Mucosa of rectum (tissue), 2 donors: Measurements from ENCODE around the gene VPREB3.

Source experiments
- H3K27ac ChIP-seq, 2 donors: one replicate each; pipeline ENCODE4 v1.7.0; 2013; ENCODE audit warnings: inconsistent platforms in 2 of 2, low read depth in 2 of 2, low read length in 2 of 2
- H3K27me3 ChIP-seq, 2 donors: one replicate each; pipeline ENCODE4 v1.7.0; 2013; ENCODE audit warnings: low read length in 2 of 2; ENCODE audit not compliant: control insufficient read depth in 2 of 2, insufficient read depth in 2 of 2
- H3K36me3 ChIP-seq, 2 donors: one replicate each; pipeline ENCODE4 v1.7.0; 2013; ENCODE audit warnings: low read length in 2 of 2; ENCODE audit not compliant: control insufficient read depth in 2 of 2, insufficient read depth in 2 of 2
- H3K4me1 ChIP-seq, 2 donors: one replicate each; pipeline ENCODE4 v1.7.0; 2013; ENCODE audit warnings: low read length in 2 of 2, mild to moderate bottlenecking in 1 of 2; ENCODE audit not compliant: control insufficient read depth in 2 of 2, insufficient read depth in 2 of 2
- H3K4me3 ChIP-seq, 2 donors: one replicate each; pipeline ENCODE4 v1.7.0; 2013; ENCODE audit warnings: low read length in 2 of 2
- H3K9ac ChIP-seq, 2 donors: one replicate each; pipeline ENCODE4 v1.7.0; 2013; ENCODE audit warnings: low read length in 2 of 2, low read depth in 1 of 2, mild to moderate bottlenecking in 1 of 2
- H3K9me3 ChIP-seq, 2 donors: one replicate each; pipeline ENCODE4 v1.7.0; 2013; ENCODE audit warnings: low read length in 2 of 2; ENCODE audit not compliant: control insufficient read depth in 2 of 2
- donor health status: healthy.
- donor health status: Normal muscosa, but diverticular disease.

VPREB3 gene

GRCh38 chr22:23790819-23791737, 36.9 kb upstream of the VPREB3 start:
- peaks cover 27 to 37% of the 10 kb centered on the region in 2 donors for H3K36me3 ChIP-seq
- peaks cover 11 to 19% of the 10 kb centered on the region in 2 donors for H3K4me1 ChIP-seq
- no peak overlapping the region for H3K9ac ChIP-seq
- H3K9me3 ChIP-seq = no peaks in the 10 kb centered on the region
- no peak overlapping the region for H3K4me3 ChIP-seq
- H3K27ac ChIP-seq = no peak overlapping the region
- H3K27me3 ChIP-seq = no peaks in the 10 kb centered on the region

DNA sequence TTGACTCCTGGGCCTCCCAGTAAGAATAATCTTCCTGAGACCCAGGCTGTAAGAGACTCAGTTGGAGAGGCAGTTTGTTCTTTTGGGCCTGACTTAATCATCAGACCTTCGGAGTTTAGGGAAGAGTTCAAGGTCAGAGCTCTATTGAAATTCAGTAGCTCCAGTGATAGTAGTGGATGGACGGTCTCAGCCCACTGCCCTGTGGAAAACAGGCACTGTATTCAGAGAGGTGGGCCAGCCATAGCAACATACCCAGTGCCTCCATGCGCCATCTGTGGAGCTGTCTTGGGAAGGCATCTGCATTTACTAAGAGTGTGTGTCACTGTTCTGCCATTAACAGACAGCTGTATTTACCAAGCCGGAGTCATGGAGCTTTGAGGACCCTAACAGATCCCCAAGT, 35.4 kb upstream of the VPREB3 start:
- no peaks in the 10 kb centered on the region for H3K9me3 ChIP-seq
- no peak overlapping the region for H3K4me3 ChIP-seq
- no peaks in the 10 kb centered on the region for H3K27me3 ChIP-seq
- H3K27ac ChIP-seq = no peak overlapping the region
- H3K4me1 ChIP-seq = peaks cover 11 to 19% of the 10 kb centered on the region in 2 donors
- peaks cover 24 to 31% of the 10 kb centered on the region in 2 donors for H3K36me3 ChIP-seq
- no peak overlapping the region for H3K9ac ChIP-seq

GRCh38 chr22:23789121-23789520, 34.9 kb upstream of the VPREB3 start:
- Histone ChIP-seq H3K9ac (no peak overlapping the region), H3K27me3 (no peaks in the 10 kb centered on the region), H3K4me3 (no peak overlapping the region), H3K4me1 (peaks cover 15 to 23% of the 10 kb centered on the region in 2 donors), H3K27ac (no peak overlapping the region), H3K36me3 (peaks cover 19 to 26% of the 10 kb centered on the region in 2 donors), H3K9me3 (no peaks in the 10 kb centered on the region)

DNA sequence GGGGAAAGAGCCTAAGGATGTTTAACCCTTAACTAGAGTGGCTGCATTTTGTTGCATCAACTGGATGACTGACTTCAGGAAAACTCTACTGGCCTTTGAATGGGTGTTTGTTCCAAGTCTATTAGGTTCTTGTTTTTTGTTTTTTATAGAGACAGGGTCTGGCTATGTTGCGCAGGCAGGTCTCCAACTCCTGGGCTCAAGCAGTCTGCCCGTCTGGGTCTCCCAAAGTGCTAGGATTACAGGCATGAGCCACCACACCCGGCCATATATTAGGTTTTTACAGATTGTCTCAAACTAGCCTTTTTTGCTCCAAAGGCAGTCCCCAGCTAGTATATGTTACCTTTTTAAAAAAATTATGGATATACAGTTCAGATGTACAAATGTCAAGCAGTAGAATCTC, 33.7 kb upstream of the VPREB3 start:
- H3K9ac ChIP-seq = peak overlapping the region; percentile 71 to 97
- H3K36me3 ChIP-seq = peaks cover 12 to 20% of the 10 kb centered on the region in 2 donors
- no peaks in the 10 kb centered on the region for H3K9me3 ChIP-seq
- peak overlapping the region; percentile 91 to 92 for H3K4me3 ChIP-seq
- peaks cover 21 to 33% of the 10 kb centered on the region in 2 donors for H3K4me1 ChIP-seq
- no peaks in the 10 kb centered on the region for H3K27me3 ChIP-seq
- H3K27ac ChIP-seq = no peak overlapping the region

DNA sequence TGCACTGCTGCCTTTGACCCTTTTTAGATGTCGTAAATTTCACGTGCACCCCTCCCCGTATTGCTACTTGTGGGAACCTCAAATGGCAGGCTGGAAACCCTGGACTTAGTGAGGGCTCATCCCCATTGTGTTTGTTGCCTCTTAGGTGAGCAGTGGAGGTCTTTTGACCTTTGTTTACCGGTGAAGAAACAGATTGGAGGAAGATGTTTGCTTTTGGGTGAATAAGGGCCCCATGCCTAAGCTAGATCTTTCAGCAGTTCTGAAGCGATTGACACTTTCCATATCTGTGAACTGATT, 33.3 kb upstream of the VPREB3 start:
- Histone ChIP-seq H3K4me1 (peaks cover 21 to 33% of the 10 kb centered on the region in 2 donors), H3K4me3 (peak overlapping the region; percentile 91 to 92), H3K27me3 (no peaks in the 10 kb centered on the region), H3K9me3 (no peaks in the 10 kb centered on the region), H3K36me3 (peaks cover 10 to 16% of the 10 kb centered on the region in 2 donors), H3K9ac (peak overlapping the region; percentile 71 to 97), H3K27ac (peak overlapping the region; percentile 99)

DNA sequence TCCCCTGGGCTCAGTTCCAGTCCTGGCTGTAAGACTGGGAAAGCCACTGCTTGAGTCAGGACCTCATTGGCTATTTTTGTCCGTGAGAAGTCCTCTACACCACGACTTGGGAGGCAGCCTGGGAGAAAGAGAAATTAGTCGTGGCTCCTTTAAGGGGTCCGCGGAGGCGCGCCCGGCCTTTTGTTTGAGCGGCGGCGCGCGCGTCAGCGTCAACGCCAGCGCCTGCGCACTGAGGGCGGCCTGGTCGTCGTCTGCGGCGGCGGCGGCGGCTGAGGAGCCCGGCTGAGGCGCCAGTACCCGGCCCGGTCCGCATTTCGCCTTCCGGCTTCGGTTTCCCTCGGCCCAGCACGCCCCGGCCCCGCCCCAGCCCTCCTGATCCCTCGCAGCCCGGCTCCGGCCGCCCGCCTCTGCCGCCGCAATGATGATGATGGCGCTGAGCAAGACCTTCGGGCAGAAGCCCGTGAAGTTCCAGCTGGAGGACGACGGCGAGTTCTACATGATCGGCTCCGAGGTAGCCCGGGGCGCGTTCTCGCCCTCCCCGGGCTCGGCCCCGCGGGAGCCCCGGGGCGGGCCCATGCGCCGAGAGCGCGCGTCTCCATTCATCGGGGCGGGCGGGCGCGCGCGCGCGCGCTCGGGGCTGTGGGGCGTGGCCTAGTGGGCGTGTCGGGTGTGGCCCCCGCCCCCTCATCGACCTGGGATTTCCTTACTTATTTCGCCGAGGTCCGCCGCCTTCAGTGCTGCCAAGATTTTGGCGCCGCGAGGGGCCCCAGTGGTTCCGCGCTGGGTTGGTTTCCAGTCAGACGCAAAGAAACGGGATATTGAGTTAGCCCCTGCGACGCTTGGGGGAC, 32.8 kb upstream of the VPREB3 start, which contains the start of gene SMARCB1:
Gene SMARCB1, plus strand, starts transcription at position 215 of the 848 bp plus-strand sequence. Its CDS starts 204 bp downstream, at position 419.
- Histone ChIP-seq H3K9ac (peak within 1 kb of the TSS; percentile 71 to 97), H3K36me3 (peaks cover 5 to 10% of the 10 kb centered on the region in 2 donors), H3K4me1 (peaks cover 18 to 29% of the 10 kb centered on the region in 2 donors), H3K27me3 (no peaks in the 10 kb centered on the region), H3K27ac (peak within 1 kb of the TSS; percentile 99), H3K4me3 (peak within 1 kb of the TSS; percentile 91 to 92), H3K9me3 (no peaks in the 10 kb centered on the region)

DNA sequence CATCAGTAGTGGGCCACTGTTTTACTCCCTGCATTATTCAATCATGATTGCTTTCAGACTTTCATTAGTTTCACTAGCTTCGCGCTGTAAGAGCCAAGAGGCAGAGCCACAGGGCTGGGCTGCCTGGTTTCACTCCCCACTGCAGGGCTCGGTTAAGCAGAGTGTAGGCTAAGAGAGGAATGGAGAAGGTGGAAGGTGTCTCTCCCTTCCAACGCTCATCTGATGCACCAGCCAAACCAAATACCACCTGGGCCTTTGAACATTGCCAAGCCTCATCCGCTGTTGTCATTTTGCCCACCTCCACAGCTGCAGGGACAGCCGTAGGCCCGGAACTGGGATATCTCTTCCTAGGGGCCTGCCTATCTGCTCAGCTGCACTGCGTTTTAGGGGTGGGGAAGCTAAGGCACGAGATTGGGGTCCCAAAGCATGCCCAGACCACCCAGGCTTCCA, 32.1 kb upstream of the VPREB3 start:
- no peaks in the 10 kb centered on the region for H3K27me3 ChIP-seq
- peak overlapping the region; percentile 91 to 92 for H3K4me3 ChIP-seq
- peak overlapping the region; percentile 99 for H3K27ac ChIP-seq
- H3K4me1 ChIP-seq = peaks cover 17 to 28% of the 10 kb centered on the region in 2 donors
- no peaks in the 10 kb centered on the region for H3K9me3 ChIP-seq
- peaks cover 0 to 4% of the 10 kb centered on the region in 2 donors for H3K36me3 ChIP-seq
- H3K9ac ChIP-seq = peak overlapping the region; percentile 71 to 97

DNA sequence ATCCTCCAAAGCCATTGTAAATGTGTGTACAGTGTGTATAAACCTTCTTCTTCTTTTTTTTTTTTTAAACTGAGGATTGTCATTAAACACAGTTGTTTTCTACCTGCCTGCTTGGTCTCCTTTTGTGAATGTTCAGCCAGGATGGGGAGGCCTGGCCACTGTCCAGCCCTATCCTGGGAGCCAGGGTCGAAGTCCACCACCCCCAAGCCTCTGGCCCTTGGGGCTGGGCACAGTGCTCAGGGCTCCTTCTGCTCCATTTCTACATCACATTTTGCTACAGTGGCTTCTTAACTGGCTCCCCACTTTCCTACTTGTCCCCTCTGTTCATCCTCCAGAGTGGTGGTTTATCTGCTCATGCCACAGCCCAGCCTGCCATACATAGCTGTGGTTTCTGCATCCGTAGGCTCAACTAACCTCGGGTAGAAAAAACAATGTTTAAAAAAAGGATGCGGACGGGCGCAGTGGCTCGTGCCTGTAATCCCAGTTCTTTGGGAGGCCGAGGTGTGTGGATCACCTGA, 30.0 kb upstream of the VPREB3 start:
- Histone ChIP-seq H3K36me3 (no peaks in the 10 kb centered on the region), H3K27me3 (no peaks in the 10 kb centered on the region), H3K9me3 (no peaks in the 10 kb centered on the region), H3K4me1 (peaks cover 17 to 28% of the 10 kb centered on the region in 2 donors), H3K9ac (peak overlapping the region in 1 of 2 donors; percentile 34), H3K4me3 (no peak overlapping the region), H3K27ac (no peak overlapping the region)

- Histone ChIP-seq H3K9ac (peak overlapping the region in 1 of 2 donors; percentile 34), H3K27ac (no peak overlapping the region), H3K27me3 (no peaks in the 10 kb centered on the region), H3K36me3 (no peaks in the 10 kb centered on the region), H3K4me1 (peaks cover 17 to 28% of the 10 kb centered on the region in 2 donors), H3K9me3 (no peaks in the 10 kb centered on the region), H3K4me3 (no peak overlapping the region)
Observed at GRCh38 chr22:23783265-23784150, 29.3 kb upstream of the VPREB3 start.
